PC-9 (cell line): ENCODE results near the gene PODXL. TPM values are rescaled to one million over a fixed set of nuclear protein-coding genes. Genes with fewer than 3 reads are reported as not detected.

Experiments used
- BruUV-seq: library from RNA; stranded (reverse); fragments of 400-500 nt; replicated peaks from 2 replicates; lab custom pipeline; 2021; lab: Mats Ljungman, UMichigan
- CTCF ChIA-PET: fragments of 300-600 bp; sonication (Branson Sonifier 250); formaldehyde crosslinking; loops from one replicate; lab custom pipeline; 2022; ENCODE audit warnings: antibody characterized with exemption; lab: Charles Lee
- POLR2A ChIA-PET: fragments of 300-600 bp; sonication (Branson Sonifier 250); formaldehyde crosslinking; loops from one replicate; lab custom pipeline; 2022; ENCODE audit warnings: antibody characterized with exemption; ENCODE audit not compliant: unreplicated experiment; lab: Charles Lee
- DNase-seq, 2 experiments: peaks; one replicate each; pipeline versions ENCODE4 v3.0.0 to v3.0.0-alpha.2; 2015 to 2022; ENCODE audit warnings: mixed read lengths in 1 of 2
- H2AFZ ChIP-seq: fragments of 200-600 bp; sonication (generic); 2 replicates; pipeline ENCODE4 v1.8.1; 2017; ENCODE audit warnings: antibody characterized with exemption
- H3F3A ChIP-seq: fragments of 200-600 bp; sonication (generic); 2 replicates; pipeline ENCODE4 v1.8.1; 2017; ENCODE audit warnings: antibody characterized with exemption, mild to moderate bottlenecking, low read depth; ENCODE audit not compliant: insufficient read depth
- H3K27ac ChIP-seq: fragments of 200-600 bp; sonication (generic); 2 replicates; pipeline ENCODE4 v1.6.1; 2016; ENCODE audit warnings: mixed run types
- H3K27me3 ChIP-seq: fragments of 200-600 bp; sonication (generic); 2 replicates; pipeline ENCODE4 v1.6.1; 2016; ENCODE audit warnings: low read depth, mixed run types; ENCODE audit not compliant: insufficient read depth
- H3K36me3 ChIP-seq: fragments of 200-600 bp; sonication (generic); 2 replicates; pipeline ENCODE4 v1.6.1; 2016; ENCODE audit warnings: low read depth, mixed run types
- H3K4me1 ChIP-seq: fragments of 200-600 bp; sonication (generic); replicated peaks from 2 replicates; pipeline ENCODE4 v1.6.1; 2016; ENCODE audit warnings: mixed run types; ENCODE audit not compliant: insufficient read depth
- H3K4me2 ChIP-seq: fragments of 200-600 bp; sonication (generic); 2 replicates; pipeline ENCODE4 v1.6.1; 2017; ENCODE audit warnings: mixed run types
- H3K4me3 ChIP-seq: fragments of 200-600 bp; sonication (generic); 2 replicates; pipeline ENCODE4 v1.6.1; 2016; ENCODE audit warnings: mixed run types
- H3K79me2 ChIP-seq: fragments of 200-600 bp; sonication (generic); 2 replicates; pipeline ENCODE4 v1.6.1; 2017; ENCODE audit warnings: low read depth, mixed run types
- H3K9me2 ChIP-seq: fragments of 200-600 bp; sonication (generic); 2 replicates; pipeline ENCODE4 v1.8.1; 2017; ENCODE audit warnings: mild to moderate bottlenecking; ENCODE audit not compliant: insufficient read depth
- H3K9me3 ChIP-seq: fragments of 200-600 bp; sonication (generic); 2 replicates; pipeline ENCODE4 v1.8.1; 2016; ENCODE audit warnings: low read depth; ENCODE audit not compliant: insufficient read depth
- H4K20me1 ChIP-seq: fragments of 200-600 bp; sonication (generic); 2 replicates; pipeline ENCODE4 v1.8.1; 2017; ENCODE audit not compliant: insufficient read depth
- EZH2 ChIP-seq: fragments of 200-600 bp; sonication (generic); IDR thresholded peaks from 2 replicates; pipeline ENCODE4 v1.8.0; 2017; ENCODE audit warnings: antibody characterized with exemption, low read depth
- intact Hi-C: fragments of 100-400 bp; cut with micrococcal nuclease; formaldehyde crosslinking; loops from one replicate; pipeline ENCODE4 v1.10.0; 2022; ENCODE audit not compliant: unreplicated experiment
- total RNA-seq: library from RNA; stranded (reverse); gene quantifications from 2 replicates; pipeline ENCODE4 v1.2.3, GENCODE V29; 2021
- TF ChIP-seq, protein P1 (sequence below): fragments of 200-600 bp; sonication (generic); conservative IDR thresholded peaks from 2 replicates; pipeline ENCODE4 v1.6.1; 2017; ENCODE audit warnings: mixed run types, antibody characterized with exemption, mild to moderate bottlenecking, moderate library complexity

Gene PODXL
- total RNA-seq, 1 experiment from 2014 or later = 75.3 TPM

DNA sequence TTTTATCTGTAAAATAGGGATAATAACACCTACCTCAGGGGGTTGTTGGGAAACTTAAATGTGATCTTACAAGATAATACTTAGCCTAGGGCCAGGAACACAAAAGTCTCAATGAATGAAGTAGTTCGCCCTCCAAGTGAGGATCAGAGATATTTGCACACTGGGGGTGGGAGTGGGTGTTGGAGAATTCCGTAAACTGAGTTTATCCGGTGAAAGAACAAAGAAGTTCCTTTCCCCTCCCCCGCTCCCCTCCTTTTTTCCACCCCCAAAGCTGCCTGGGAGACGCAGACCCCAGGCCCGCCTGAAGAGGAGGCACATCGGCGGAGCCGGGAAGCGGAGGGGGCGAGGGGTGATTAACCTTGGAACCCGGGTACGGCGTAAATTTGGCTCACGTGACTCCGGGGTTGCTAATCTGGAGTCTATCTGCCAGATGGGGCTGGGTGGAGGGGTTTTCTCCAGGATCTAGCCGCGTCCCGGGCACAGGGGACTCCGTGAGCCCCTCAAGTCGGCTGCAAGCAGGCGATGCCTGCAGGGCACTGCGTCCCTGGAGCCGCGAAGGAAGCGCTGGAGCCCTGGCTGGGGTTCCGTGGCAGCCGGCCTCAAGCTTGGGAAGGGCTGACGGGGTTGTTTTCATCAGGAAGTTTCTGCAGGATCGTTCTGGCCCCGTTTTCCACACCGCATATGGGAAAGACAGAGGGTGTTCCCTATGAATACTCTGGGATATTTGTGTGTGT is 1.4 kb upstream of the PODXL start:
- Histone ChIP-seq H3K27me3 (no peaks in the 10 kb centered on the region), H3K4me2 (peak overlapping the region; percentile 99), H3K79me2 (peaks cover 35% of the 10 kb centered on the region), H3F3A (no peaks in the 10 kb centered on the region), H3K9me2 (no peaks in the 10 kb centered on the region), H3K4me1 (peaks cover 33% of the 10 kb centered on the region), H3K9me3 (no peaks in the 10 kb centered on the region), H4K20me1 (peaks cover 26% of the 10 kb centered on the region), H3K4me3 (peak overlapping the region; percentile 70; the same call in 1 of the 2 replicates), H2AFZ (peak overlapping the region; percentile 61; the same call in 1 of the 2 replicates), H3K27ac (no peak overlapping the region), H3K36me3 (no peaks in the 10 kb centered on the region)
- ChIA-PET POLR2A (interaction anchor here (0.7 to 0.8 kb wide), 2 partner anchors 13 to 72 kb away, joined by 3 to 4 read pairs; no protein-coding TSS in a partner anchor), CTCF (interaction anchor here (0.5 to 0.6 kb wide), 2 partner anchors 32 to 143 kb away, joined by 3 to 4 read pairs; no protein-coding TSS in a partner anchor)
- TF ChIP-seq, protein P1, sequence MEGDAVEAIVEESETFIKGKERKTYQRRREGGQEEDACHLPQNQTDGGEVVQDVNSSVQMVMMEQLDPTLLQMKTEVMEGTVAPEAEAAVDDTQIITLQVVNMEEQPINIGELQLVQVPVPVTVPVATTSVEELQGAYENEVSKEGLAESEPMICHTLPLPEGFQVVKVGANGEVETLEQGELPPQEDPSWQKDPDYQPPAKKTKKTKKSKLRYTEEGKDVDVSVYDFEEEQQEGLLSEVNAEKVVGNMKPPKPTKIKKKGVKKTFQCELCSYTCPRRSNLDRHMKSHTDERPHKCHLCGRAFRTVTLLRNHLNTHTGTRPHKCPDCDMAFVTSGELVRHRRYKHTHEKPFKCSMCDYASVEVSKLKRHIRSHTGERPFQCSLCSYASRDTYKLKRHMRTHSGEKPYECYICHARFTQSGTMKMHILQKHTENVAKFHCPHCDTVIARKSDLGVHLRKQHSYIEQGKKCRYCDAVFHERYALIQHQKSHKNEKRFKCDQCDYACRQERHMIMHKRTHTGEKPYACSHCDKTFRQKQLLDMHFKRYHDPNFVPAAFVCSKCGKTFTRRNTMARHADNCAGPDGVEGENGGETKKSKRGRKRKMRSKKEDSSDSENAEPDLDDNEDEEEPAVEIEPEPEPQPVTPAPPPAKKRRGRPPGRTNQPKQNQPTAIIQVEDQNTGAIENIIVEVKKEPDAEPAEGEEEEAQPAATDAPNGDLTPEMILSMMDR = no peak
- no peak for TF ChIP-seq EZH2
- DNase-seq = no peak
- BruUV-seq = no TSS peak
- intact Hi-C loops = loop anchor here (2.0 to 5.0 kb wide), 2 partner anchors 47 to 69 kb away; no protein-coding TSS in a partner anchor

DNA sequence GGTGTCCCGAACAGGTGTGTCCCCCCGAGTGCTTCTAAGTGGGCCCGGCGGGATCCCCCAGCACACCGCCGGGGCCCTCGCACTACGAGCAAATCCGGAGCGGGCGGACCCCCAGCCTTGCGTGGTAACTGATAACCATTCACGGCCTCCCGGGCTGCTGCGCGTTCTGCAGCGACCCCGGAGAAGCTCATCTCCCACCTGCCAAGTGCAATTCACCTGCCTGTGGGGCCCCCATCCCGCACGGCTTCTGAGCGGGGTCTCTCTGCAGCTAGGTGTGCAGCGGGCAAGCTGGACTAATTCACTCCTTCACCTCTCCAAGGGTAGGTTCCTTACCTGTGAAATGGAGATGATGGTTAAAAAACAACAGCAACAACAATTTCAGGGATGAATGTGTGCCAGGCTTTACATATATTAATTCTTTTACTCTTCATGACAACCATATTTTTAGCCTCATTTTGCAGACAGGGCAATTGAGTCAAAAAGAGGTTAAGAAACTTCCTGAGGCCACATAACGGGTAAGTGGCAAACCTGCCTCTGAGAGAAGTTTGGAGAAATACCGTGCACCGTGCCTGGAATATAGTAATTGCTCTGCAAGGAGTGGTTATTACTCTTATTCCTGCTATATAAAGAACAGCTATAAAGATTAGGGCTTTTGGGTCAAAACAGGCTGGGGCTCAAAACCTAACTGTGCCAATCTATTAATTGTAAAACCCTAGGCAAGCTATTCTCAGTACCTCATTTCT is 652 bp upstream of the PODXL start:
- H3K4me2 ChIP-seq = peak overlapping the region; percentile 99
- peak overlapping the region; percentile 97 for H2AFZ ChIP-seq
- TF ChIP-seq, protein P1 = no peak
- TF ChIP-seq EZH2 = no peak
- H3K79me2 ChIP-seq = peaks cover 42% of the 10 kb centered on the region
- H4K20me1 ChIP-seq = peaks cover 28% of the 10 kb centered on the region
- H3F3A ChIP-seq = no peaks in the 10 kb centered on the region
- H3K27me3 ChIP-seq = no peaks in the 10 kb centered on the region
- H3K9me3 ChIP-seq = no peaks in the 10 kb centered on the region
- peak overlapping the region; percentile 70 for H3K4me3 ChIP-seq
- intact Hi-C loops = loop anchor here (1.0 to 5.0 kb wide), 3 partner anchors 19 to 70 kb away; no protein-coding TSS in a partner anchor
- POLR2A ChIA-PET = no interaction called here
- no peaks in the 10 kb centered on the region for H3K36me3 ChIP-seq
- H3K4me1 ChIP-seq = peaks cover 40% of the 10 kb centered on the region
- DNase-seq = no peak
- TSS peak; percentile 61 for BruUV-seq
- CTCF ChIA-PET = interaction anchor here (0.5 to 0.6 kb wide), 2 partner anchors 32 to 142 kb away, joined by 3 to 4 read pairs; no protein-coding TSS in a partner anchor
- H3K9me2 ChIP-seq = no peaks in the 10 kb centered on the region
- no peak overlapping the region for H3K27ac ChIP-seq

DNA sequence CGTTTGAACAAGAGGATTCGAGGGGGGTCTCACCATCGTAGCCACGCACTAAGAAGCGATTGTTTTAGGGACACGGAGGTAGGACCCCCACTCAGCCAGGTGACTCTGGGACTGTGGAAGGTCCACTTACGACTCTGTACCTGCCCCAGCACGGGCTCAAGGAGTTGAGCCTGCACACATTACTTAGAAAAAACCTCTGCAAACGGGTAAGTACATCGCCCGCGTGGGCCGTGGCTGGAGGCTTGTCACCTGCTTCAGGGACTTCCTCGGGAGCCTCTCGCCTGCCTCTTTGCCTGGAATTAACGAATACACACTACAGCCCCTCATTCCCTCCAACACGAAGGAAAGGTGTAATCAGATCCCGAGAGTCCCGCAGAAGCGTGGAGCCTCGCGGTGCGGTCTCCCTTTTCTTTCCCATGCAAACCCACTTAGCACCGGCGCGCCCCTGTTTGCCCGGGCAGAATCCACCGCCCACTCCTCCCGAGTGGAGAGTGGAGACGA is 826 bp downstream of the PODXL start:
- no peak overlapping the region for H3K27ac ChIP-seq
- DNase-seq = no peak
- H3K9me2 ChIP-seq = no peaks in the 10 kb centered on the region
- intact Hi-C loops = loop anchor here (1.0 to 5.0 kb wide), 3 partner anchors 17 to 72 kb away; no protein-coding TSS in a partner anchor
- H3K36me3 ChIP-seq = no peaks in the 10 kb centered on the region
- peaks cover 42% of the 10 kb centered on the region for H3K4me1 ChIP-seq
- peak overlapping the region; percentile 86 for H2AFZ ChIP-seq
- TF ChIP-seq, protein P1 = no peak
- TF ChIP-seq EZH2 = no peak
- no peaks in the 10 kb centered on the region for H3F3A ChIP-seq
- peaks cover 57% of the 10 kb centered on the region for H3K79me2 ChIP-seq
- no peaks in the 10 kb centered on the region for H3K27me3 ChIP-seq
- BruUV-seq = no TSS peak
- ChIA-PET CTCF (no interaction called here), POLR2A (interaction anchor here (0.7 kb wide), 1 partner anchor 122 kb away, joined by 3 read pairs; no protein-coding TSS in a partner anchor)
- H3K4me3 ChIP-seq = peak overlapping the region; percentile 75
- peak overlapping the region; percentile 90 for H3K4me2 ChIP-seq
- H4K20me1 ChIP-seq = peaks cover 36% of the 10 kb centered on the region
- H3K9me3 ChIP-seq = no peaks in the 10 kb centered on the region
